Glutamatergic neuron (in vitro differentiated cells): ENCODE measurements around the gene RNF175. TPM values are rescaled to one million over a fixed set of nuclear protein-coding genes. Genes with fewer than 3 reads are reported as not detected.
A peak's percentile ranks its signal among the peaks of the same experiment; 100 is the strongest.

Experiments used
- DNase-seq: peaks from one replicate; pipeline ENCODE4 v3.0.0; 2022
- H3K27ac Mint-ChIP-seq: one replicate; pipeline ENCODE4 v1.8.0; 2020; ENCODE audit warnings: mild to moderate bottlenecking, mixed read lengths, inconsistent platforms; ENCODE audit not compliant: unreplicated experiment
- H3K27me3 Mint-ChIP-seq: one replicate; pipeline ENCODE4 v1.8.0; 2020; ENCODE audit warnings: mild to moderate bottlenecking, moderate library complexity, mixed read lengths, inconsistent platforms; ENCODE audit not compliant: unreplicated experiment
- H3K36me3 Mint-ChIP-seq: one replicate; pipeline ENCODE4 v1.8.0; 2020; ENCODE audit warnings: mild to moderate bottlenecking, mixed read lengths, inconsistent platforms; ENCODE audit not compliant: unreplicated experiment
- H3K4me1 Mint-ChIP-seq: one replicate; pipeline ENCODE4 v1.8.0; 2020; ENCODE audit warnings: mild to moderate bottlenecking, low read depth, mixed read lengths, inconsistent platforms; ENCODE audit not compliant: unreplicated experiment
- H3K4me3 Mint-ChIP-seq: one replicate; pipeline ENCODE4 v1.8.0; 2020; ENCODE audit warnings: mild to moderate bottlenecking, mixed read lengths, inconsistent platforms; ENCODE audit not compliant: unreplicated experiment
- H3K9me3 Mint-ChIP-seq: one replicate; pipeline ENCODE4 v1.8.0; 2020; ENCODE audit warnings: mild to moderate bottlenecking, moderate library complexity, mixed read lengths, inconsistent platforms; ENCODE audit not compliant: unreplicated experiment
- total RNA-seq: library from RNA; stranded (reverse); fragmentation: NEBNext Ultra II Directional; extraction: Animal tissue kit (Norgen Biotek cat#: 25700); gene quantifications from one replicate; pipeline ENCODE4 v1.2.1, GENCODE V29; 2021; ENCODE audit not compliant: unreplicated experiment
- TF ChIP-seq, protein P1 (sequence below): fragments of 200-600 bp; sonication (generic); IDR thresholded peaks from one replicate; pipeline ENCODE4 v1.5.0; 2021; ENCODE audit not compliant: partially characterized antibody, unreplicated experiment

Gene RNF175
- total RNA-seq, 1 donor from 2014 or later = 2.1 TPM

DNA sequence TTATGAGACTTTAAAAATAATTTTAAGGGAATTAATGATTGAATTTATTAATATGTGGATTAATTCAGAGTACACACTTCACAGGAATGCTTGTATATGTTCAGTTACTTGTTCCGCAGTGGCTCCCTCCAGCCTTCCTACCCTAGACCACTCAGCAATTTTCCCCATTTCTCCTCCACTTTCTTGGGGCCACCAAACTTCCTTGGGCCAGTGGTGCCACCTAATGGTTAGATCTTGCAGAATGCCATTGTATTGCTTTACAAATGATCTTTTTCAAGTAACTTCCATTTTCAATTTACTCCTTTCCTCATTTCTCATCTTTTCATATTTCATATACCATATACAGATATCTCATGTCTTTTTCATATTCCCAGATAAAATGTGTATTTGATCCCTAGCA is 3.6 kb upstream of the RNF175 start:
- DNase-seq = no peak
- H3K4me3 Mint-ChIP-seq = no peak overlapping the region
- H3K27ac Mint-ChIP-seq = no peak overlapping the region
- no peaks in the 10 kb centered on the region for H3K36me3 Mint-ChIP-seq
- peaks cover 2% of the 10 kb centered on the region for H3K27me3 Mint-ChIP-seq
- no peaks in the 10 kb centered on the region for H3K9me3 Mint-ChIP-seq
- TF ChIP-seq, protein P1, sequence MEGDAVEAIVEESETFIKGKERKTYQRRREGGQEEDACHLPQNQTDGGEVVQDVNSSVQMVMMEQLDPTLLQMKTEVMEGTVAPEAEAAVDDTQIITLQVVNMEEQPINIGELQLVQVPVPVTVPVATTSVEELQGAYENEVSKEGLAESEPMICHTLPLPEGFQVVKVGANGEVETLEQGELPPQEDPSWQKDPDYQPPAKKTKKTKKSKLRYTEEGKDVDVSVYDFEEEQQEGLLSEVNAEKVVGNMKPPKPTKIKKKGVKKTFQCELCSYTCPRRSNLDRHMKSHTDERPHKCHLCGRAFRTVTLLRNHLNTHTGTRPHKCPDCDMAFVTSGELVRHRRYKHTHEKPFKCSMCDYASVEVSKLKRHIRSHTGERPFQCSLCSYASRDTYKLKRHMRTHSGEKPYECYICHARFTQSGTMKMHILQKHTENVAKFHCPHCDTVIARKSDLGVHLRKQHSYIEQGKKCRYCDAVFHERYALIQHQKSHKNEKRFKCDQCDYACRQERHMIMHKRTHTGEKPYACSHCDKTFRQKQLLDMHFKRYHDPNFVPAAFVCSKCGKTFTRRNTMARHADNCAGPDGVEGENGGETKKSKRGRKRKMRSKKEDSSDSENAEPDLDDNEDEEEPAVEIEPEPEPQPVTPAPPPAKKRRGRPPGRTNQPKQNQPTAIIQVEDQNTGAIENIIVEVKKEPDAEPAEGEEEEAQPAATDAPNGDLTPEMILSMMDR = peak; percentile 40
- no peaks in the 10 kb centered on the region for H3K4me1 Mint-ChIP-seq

DNA sequence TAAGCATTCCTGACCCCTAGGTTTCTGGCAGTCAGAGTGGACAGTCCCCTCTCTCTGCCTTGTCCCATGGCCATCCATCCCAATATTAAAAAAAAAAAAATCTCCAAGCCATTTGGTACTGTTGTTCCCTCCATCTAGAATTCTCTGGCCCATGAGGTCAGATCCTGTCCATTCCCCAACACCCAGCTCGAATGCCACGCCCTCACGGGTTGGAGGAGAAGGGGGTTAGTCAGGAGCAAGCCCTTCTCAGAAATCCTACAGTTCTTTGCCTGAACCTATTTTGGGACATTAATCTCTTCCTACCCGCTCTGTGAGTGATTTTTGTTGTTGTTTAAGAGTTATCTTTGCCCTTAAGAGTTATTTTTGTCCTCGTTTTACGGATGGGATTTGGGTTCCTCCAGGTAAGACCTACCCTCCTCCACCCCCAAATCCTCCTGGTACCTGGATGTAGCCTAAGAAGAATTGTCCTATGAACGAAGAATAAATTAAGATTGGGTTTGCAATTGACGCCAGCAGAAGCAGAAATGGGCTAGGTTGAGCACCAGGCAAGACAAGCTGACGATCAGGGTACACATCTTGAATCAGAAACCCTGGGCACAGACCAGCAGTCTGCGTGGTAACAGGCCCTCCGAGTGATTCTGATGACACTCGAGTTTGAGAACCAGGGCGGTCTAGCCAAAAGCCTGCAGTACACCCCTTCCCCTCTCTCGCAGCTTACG is 977 bp downstream of the RNF175 start:
- Mint-ChIP-seq H3K4me3 (peak overlapping the region; percentile 85), H3K4me1 (no peaks in the 10 kb centered on the region), H3K27me3 (peaks cover 9% of the 10 kb centered on the region), H3K27ac (no peak overlapping the region), H3K36me3 (peaks cover 5% of the 10 kb centered on the region), H3K9me3 (peaks cover 3% of the 10 kb centered on the region)
- DNase-seq = peak; percentile 21
- TF ChIP-seq, protein P1 = no peak

DNA sequence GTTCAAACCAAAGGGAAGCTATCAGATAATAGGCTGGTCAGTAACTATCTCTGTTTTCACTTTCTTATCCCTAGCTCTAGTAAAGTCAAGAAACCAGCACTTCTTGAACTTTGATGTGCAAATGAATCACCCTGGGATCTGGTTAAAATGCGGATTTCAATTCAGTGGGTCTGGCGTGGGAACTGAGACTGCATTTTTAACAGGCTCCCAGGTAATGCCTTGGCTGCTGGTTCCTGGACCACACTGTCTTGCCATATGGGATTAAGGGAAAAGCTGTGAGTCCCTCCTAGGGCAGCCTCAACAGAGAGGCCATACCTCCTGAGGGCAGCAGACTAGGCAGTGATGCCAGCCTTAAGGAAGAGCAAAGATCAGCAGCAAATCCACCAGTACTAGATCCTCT is 1.7 kb downstream of the RNF175 start:
- H3K27ac Mint-ChIP-seq = no peak overlapping the region
- H3K36me3 Mint-ChIP-seq = peaks cover 5% of the 10 kb centered on the region
- no peaks in the 10 kb centered on the region for H3K4me1 Mint-ChIP-seq
- DNase-seq = no peak
- H3K9me3 Mint-ChIP-seq = peaks cover 3% of the 10 kb centered on the region
- peak overlapping the region; percentile 33 for H3K4me3 Mint-ChIP-seq
- TF ChIP-seq, protein P1 = no peak
- peaks cover 9% of the 10 kb centered on the region for H3K27me3 Mint-ChIP-seq

DNA sequence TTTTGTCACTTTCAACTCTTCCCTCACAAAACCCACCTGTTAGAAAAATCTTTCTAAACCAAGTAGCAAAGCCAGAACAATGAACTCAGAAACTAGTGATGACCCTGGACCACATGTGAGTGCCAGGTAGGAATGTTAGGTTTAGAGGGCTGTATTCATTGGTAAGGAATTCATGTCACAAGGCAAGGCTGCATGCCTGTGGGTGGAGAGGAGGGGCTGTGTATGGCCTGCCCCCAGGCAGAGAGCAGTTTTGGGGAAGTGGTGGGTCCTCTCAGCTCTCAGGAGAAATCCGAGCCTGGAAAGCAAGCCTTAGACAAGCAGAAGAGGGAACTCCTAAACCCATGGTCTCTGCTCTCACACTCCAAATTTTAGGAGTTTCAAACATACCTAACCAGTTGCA is 2.4 kb downstream of the RNF175 start:
- H3K27ac Mint-ChIP-seq = no peak overlapping the region

DNA sequence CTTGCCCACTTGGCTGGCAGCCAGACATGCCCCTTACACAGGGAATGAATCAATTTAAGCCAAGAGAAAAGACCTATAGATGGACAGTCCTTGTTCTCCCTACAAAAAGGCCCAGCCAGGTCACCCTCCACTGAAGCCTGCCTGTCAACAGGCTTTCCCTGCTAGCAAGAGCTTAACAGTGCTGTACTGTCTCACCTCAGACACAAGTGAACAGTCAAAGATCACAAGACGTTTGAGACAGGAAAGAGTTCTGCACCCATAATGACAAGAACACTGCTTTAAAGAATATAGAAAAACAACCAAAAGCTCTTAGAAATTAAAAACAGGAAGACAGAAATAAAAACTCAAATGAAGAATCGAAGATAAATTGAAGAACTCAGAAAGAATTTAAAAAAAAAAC is 4.6 kb downstream of the RNF175 start:
- DNase-seq = no peak
- H3K4me1 Mint-ChIP-seq = no peaks in the 10 kb centered on the region
- H3K27ac Mint-ChIP-seq = no peak overlapping the region
- H3K4me3 Mint-ChIP-seq = no peak overlapping the region
- peaks cover 5% of the 10 kb centered on the region for H3K36me3 Mint-ChIP-seq
- peaks cover 9% of the 10 kb centered on the region for H3K27me3 Mint-ChIP-seq
- peaks cover 3% of the 10 kb centered on the region for H3K9me3 Mint-ChIP-seq
- TF ChIP-seq, protein P1 = no peak

More for the DNA sequence above, 2.4 kb downstream of the RNF175 start:
- no peak overlapping the region for H3K4me3 Mint-ChIP-seq
- TF ChIP-seq, protein P1 = no peak
- peaks cover 9% of the 10 kb centered on the region for H3K27me3 Mint-ChIP-seq
- H3K9me3 Mint-ChIP-seq = peaks cover 3% of the 10 kb centered on the region
- no peaks in the 10 kb centered on the region for H3K4me1 Mint-ChIP-seq
- DNase-seq = no peak
- peaks cover 5% of the 10 kb centered on the region for H3K36me3 Mint-ChIP-seq
